ES-I3 (cell line): Measurements from ENCODE around the gene NKX1-1.

Experiments used
- H3K36me3 ChIP-seq: 2 replicates; pipeline ENCODE4 v1.6.1; 2013; ENCODE audit warnings: mild to moderate bottlenecking, low read length, control low read depth, moderate library complexity; ENCODE audit not compliant: insufficient read depth
- H3K4me1 ChIP-seq: 2 replicates; pipeline ENCODE4 v1.6.1; 2013; ENCODE audit warnings: mild to moderate bottlenecking, control low read depth, low read length; ENCODE audit not compliant: insufficient read depth
- H3K9ac ChIP-seq: 2 replicates; pipeline ENCODE4 v1.6.1; 2013; ENCODE audit warnings: low read depth, mild to moderate bottlenecking, low read length, moderate library complexity
- H3K9me3 ChIP-seq: 2 replicates; pipeline ENCODE4 v1.6.1; 2013; ENCODE audit warnings: mild to moderate bottlenecking, low read length, moderate library complexity; ENCODE audit not compliant: control insufficient read depth, insufficient read depth

NKX1-1 gene

DNA sequence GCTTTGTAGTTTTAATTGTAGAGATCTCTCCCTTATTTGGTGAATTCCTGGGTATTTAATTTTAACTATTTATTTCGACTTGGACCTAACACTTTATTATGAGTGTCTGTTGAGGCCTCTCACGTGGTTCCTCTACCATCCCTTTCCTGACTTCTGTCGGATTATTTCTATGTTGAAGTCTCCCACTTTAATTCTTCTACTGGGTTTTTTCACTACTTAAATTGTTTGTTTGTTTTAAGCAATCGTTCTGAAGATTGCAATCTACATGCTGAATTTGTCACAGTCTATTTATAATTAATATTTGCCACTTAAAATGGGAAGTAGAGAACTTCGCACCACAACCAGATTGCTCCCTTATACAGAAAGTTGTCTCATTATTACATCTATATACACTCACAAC, 20.8 kb upstream of the NKX1-1 start:
- Histone ChIP-seq H3K4me1 (no peaks in the 10 kb centered on the region), H3K36me3 (no peaks in the 10 kb centered on the region), H3K9ac (no peak overlapping the region)

DNA sequence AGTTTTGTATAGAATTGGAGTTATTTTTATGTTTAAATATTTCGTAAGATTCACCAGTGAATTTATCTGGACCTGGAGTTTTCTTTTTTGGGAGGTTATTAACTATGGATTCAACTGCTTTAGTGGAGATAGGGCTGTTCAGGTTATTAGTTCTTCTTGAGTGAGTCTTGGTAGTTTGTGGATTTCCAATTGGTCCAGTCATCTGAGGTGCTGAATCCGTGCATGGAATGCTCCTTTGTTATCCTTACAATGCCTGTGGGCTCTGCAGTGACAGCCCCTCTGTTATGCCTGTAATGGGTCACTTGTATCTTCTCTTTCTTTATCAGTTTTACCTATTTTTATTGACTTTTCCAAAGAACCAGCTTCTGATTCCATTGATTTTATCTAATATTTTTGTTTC, 15.4 kb upstream of the NKX1-1 start:
- Histone ChIP-seq H3K9me3 (no peaks in the 10 kb centered on the region), H3K9ac (no peak overlapping the region), H3K36me3 (no peaks in the 10 kb centered on the region), H3K4me1 (no peaks in the 10 kb centered on the region)

More for the DNA sequence above, 20.8 kb upstream of the NKX1-1 start:
- H3K9me3 ChIP-seq = no peaks in the 10 kb centered on the region

DNA sequence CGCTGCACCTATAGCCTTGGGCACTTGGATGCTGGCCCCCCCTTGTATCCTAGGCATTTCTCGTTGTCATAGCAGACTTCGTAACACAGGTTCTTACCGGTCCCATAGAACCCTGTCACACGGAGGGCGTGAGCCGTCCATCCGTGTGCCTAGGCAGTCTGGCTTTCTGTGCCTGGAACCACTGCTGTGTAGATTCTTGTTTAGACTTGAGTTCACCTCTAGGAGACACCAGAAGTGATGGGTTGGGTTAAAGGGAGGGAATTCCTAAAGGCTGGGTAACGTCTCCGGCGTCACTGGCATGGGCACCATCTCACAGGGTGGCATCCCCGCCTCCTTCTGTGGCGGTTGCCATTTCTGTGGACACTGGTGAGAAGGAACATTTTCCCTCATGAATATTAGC, 13.5 kb upstream of the NKX1-1 start:
- H3K9ac ChIP-seq = no peak overlapping the region
- H3K4me1 ChIP-seq = no peaks in the 10 kb centered on the region
- no peaks in the 10 kb centered on the region for H3K36me3 ChIP-seq
- no peaks in the 10 kb centered on the region for H3K9me3 ChIP-seq

DNA sequence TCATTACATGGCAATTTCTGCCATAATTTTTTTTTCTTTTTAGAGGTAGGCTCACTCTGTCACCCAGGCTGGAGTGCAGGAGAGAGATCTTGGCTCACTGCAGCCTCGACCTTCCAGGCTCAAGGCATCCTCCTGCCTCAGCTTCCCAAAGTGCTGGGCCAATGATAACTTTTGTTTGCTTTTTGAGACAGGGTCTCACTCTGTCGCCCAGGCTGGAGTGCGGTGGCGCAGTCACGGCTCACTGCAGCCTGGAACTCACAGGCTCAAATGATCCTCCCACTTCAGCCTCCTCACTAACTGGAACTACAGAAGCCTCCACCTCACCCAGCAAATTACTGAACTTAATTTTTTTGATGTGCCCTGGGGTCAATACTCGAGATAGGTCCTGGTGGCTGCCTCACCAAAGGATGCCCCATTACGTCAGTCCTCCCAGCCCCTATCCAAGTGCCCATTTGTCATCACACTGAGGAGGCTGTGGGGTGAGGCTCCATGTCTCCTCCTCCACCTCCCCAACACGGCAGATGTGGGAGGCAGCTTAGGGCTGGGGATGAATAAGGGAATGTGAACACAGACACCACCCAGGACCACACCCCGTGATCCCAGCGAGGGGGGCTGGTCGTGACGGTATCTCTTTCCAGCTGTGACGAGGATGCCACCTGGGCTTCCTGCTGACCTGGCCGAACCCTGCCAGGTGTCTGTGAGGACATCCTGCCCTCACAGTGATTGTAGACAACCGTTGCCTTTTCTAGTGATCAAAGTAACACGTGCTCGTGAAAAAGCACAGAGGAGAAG, 12.4 kb upstream of the NKX1-1 start:
- no peaks in the 10 kb centered on the region for H3K9me3 ChIP-seq
- H3K4me1 ChIP-seq = no peaks in the 10 kb centered on the region
- H3K9ac ChIP-seq = no peak overlapping the region
- no peaks in the 10 kb centered on the region for H3K36me3 ChIP-seq

DNA sequence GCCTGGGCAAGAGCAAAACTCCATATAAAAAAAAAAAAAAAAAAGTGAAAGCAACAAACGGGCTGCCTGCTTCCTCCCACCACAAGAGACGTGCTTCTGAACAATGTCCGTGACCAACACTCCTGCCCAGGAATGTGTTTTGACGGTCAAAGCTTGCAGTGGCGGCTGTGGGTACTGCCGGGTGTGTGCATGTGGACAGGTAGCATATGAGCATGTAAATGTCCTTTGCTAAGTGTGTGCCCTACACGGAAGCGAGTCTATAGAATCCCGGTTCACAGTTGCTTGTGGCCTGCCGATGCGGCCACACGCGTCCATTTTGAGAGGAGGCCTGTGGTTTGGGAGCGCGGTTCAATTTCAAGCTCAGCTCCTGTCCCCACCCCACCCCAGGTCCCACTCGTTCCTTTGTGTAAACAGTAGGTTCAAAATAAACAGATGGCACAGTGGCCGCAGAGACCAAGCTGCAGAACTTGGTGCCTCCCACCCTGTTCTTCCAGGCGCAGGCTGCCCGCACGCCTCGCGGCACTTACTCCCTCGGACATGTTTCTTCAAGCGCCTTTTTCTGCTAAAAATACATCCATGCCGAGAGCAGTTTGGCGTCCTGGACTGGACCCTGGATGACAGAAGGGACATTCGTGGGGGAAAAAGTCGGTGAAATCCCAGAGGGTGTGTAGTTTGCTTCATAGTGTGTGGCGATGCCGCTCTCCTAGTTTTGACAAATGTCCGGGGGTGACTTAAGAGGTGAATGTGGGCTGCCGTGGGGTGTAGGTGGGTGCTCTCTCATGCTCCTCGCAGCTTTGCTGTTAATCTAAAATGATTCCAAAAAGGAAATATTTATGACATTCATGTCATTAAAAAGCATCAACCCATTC, 11.5 kb upstream of the NKX1-1 start:
- Histone ChIP-seq H3K4me1 (no peaks in the 10 kb centered on the region), H3K36me3 (no peaks in the 10 kb centered on the region), H3K9ac (no peak overlapping the region), H3K9me3 (no peaks in the 10 kb centered on the region)

DNA sequence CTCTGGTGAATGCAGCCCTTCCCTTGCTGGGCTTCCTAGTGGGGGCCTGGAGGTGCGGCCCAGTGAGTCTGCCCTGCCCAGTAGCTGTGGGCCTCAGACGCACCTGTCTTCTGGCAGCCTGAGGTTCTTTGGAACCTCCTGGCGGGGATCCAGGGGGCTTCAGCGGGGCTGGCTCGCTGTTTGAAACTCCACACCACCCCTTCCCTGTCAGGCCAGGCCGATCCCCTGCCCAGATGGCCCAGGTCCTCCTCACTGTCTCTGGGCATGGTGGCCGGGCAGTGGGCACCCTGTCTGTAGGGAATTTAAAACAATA, 10.7 kb upstream of the NKX1-1 start:
- H3K9me3 ChIP-seq = no peaks in the 10 kb centered on the region
- H3K9ac ChIP-seq = no peak overlapping the region
- H3K4me1 ChIP-seq = no peaks in the 10 kb centered on the region
- H3K36me3 ChIP-seq = no peaks in the 10 kb centered on the region

DNA sequence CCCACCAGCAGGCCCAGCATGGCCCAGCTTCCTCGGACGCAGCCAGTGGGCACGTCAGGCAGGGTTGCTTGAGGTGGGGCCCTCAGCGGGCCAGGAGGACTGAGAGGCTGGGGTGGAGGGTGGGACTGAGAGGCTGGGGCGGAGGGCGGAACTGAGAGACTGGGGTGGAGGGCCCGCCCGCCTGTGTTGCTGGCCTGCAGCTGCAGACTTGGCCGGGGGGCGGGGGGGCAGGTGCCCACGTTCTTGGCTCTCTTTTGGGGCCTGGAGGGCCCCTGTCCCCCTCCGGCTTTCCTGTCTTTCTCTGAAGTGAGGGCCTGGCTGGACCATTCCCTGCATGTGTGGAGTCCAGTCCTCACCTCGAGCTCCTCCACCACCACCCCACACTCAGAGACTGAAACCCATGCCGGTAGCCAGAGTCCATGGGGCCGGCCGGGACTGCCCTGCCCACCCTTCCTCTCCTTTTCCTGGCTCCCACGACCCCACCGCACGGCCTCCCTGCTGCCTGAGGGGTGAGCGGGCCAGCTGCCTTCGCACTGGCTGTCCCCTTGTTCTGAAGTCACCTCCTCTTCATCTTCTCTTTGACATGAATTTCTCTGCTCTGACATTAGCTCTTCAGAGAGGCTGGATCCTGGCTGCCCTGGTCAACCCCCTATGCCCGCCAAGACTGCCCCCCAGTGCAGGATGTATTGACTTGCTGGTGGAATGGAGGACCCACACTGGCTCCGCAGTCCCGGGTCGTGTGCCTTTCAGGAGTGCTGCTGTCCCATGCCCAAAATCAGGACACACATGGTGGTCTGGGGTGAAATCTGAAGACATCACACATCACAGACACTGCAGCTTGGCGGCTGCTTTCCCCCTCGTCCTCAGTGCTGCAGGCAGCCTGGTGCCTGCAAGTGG, 10.1 kb upstream of the NKX1-1 start:
- no peaks in the 10 kb centered on the region for H3K36me3 ChIP-seq
- H3K9ac ChIP-seq = no peak overlapping the region
- no peaks in the 10 kb centered on the region for H3K4me1 ChIP-seq
- H3K9me3 ChIP-seq = no peaks in the 10 kb centered on the region

DNA sequence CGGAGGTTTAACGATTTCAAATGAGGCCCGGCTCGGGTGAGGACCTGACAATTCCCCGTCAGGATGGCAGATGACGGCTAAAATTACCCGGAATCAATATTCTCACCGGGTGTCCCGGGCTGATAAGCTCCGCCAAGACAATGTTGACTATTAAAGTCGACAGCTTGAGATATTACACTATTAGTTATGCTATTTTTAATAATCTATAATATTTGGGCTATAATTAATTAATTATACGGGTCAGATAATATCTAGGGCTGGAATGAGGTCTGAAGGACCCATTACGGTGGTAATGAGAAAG, 9.4 kb upstream of the NKX1-1 start:
- no peak overlapping the region for H3K9ac ChIP-seq
- no peaks in the 10 kb centered on the region for H3K4me1 ChIP-seq
- no peaks in the 10 kb centered on the region for H3K36me3 ChIP-seq
- no peaks in the 10 kb centered on the region for H3K9me3 ChIP-seq

DNA sequence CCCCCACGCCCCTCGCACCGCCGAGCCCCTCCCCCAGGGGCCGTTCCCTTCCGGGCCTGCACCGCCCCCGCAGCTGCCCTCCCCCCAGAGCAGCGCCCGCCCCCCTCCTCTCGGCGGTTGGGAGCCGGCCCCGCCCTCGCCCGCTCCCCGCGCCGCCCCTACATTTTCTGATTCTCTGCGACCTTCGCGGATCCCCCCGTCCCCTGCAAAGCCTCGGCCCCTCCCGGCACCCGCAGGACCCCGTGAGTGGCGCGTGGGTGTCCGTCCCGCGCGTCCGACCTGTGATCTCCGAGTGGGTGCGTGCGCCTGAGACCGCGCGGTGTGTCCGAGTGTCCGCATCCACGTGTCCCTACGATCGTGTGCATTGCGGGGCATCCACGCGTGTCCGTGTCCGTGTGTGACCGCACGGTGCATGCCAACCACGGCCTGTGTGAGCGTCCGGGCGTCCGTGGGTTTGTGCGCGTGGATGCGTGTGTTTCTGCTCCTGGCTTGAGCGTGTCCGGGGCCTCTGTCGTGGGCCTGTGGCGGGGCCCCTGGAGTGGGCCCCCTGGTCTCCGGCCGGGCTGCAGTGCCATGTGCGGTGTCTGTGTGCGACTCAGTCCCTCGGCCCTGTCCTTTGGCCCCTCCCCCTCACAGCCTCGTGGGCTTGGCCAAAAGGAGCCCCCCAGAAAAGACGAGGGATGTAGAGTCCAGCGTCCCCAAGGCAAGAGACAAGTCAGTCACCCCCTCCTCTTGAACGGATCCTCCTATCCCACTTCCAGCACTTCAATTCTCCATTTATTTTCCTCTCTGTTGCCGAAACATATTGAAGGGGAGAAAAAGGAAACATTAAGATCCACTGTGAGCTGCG, 8.8 kb upstream of the NKX1-1 start:
- no peak overlapping the region for H3K9ac ChIP-seq

DNA sequence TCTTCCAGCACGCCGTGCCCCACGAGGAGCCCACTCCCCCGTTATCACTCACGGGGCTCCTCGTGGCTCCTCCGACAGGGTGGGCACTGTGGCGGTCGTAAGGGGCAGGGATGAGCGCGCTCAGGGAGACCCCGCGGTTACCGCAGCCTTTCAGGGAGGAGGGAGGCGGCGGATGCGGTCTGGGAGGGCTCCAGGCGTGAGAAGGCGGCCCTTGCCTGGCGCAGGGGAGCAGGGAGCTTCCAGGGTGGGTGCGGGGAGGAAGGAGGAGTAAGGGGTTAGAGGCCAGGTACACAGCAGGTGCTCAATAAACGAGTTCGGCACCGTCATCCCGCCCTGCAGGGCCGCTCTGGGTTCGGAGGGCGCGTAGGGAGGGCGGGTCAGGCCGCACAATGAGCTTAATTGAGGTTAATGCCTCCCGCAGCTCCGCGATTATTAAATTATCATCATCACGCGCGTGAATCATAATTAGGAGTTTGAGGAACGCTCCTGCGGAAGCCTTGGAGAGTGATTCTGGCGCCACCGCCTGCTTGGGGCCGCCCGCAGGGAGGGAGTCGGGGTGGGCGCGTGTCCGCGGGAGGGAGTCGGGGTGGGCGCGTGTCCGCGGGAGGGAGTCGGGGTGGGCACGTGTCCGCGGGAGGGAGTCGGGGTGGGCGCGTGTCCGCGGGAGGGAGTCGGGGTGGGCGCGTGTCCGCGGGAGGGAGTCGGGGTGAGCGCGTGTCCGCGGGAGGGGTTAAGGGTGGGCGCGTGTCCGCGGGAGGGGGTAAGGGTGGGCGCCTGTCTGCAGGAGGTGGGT, 7.6 kb upstream of the NKX1-1 start:
- H3K36me3 ChIP-seq = no peaks in the 10 kb centered on the region
- H3K4me1 ChIP-seq = no peaks in the 10 kb centered on the region
- H3K9ac ChIP-seq = no peak overlapping the region; the same call in 1 of the 2 replicates
- no peaks in the 10 kb centered on the region for H3K9me3 ChIP-seq

More for the DNA sequence above, 8.8 kb upstream of the NKX1-1 start:
- Histone ChIP-seq H3K9me3 (no peaks in the 10 kb centered on the region), H3K4me1 (no peaks in the 10 kb centered on the region), H3K36me3 (no peaks in the 10 kb centered on the region)

DNA sequence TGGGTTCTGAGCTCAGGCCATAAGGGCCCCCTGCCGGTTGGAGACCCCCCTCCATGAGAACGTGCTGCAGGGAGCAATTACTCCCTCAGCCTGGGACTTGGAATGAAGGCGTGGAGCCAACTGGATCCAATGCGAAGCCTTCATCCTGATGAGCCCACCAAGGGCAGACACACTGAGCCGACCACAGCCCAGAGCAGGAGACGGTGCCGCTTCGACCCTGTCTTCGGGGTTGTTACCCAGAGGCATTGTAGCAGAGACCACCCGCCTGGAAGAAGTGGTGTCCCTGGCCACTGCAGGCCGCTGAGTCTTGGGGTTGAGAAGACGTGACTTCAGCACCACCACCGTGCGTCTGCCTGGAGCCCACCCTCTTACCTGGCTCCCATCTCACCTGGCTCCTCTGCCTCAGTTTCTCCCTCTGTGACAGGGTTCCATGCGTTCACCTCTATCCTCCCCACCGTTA, 7.0 kb upstream of the NKX1-1 start:
- no peak overlapping the region for H3K9ac ChIP-seq
- H3K4me1 ChIP-seq = no peaks in the 10 kb centered on the region
- H3K36me3 ChIP-seq = no peaks in the 10 kb centered on the region
- H3K9me3 ChIP-seq = no peaks in the 10 kb centered on the region

DNA sequence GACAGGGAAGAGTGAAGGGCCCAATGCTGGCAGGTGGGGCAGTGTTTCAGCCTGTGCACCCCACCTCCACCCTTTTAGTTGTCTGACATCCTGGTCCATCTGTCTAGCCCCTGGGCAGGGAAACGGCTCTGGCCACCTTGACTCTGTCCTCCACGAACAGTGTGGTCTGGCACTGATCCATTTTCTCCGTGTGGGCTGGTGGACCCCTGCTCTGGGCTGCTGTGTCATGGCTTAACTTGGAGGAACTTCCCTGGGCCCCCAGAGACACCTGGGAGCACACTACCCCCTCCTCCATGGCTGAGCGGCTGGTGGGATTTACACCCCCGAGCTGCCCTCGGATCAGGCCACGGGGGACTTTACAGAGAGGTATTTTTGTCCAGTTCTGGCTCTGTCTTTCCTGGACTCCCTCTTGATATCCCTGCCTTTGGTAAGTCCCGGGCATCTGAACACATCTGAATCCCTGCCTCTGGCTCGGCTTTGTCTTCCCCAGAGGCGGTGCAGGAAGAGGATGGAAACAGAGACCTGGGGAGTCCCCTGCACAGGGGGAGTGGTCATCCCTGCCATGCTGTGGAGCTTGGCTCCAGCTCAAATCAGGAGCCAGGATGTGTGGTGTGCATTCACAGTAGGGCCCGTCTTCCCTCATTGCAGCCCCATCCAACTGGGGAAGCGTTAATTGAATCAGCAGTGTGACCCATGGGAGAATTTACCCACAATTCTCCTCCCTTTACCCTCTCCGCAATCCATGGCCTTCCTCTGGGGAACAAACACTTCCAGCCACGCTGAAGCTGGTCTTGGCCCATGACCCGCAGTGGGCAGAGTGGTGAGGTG, 6.3 kb upstream of the NKX1-1 start:
- H3K4me1 ChIP-seq = no peaks in the 10 kb centered on the region
- no peaks in the 10 kb centered on the region for H3K36me3 ChIP-seq
- H3K9ac ChIP-seq = no peak overlapping the region
- no peaks in the 10 kb centered on the region for H3K9me3 ChIP-seq
